ENCODE measurements around the gene AFF2. TPM values are rescaled to one million over a fixed set of nuclear protein-coding genes. Genes with fewer than 3 reads are reported as not detected.
"Not testable (repeated sequence)": the region's sequence is repeated elsewhere in the genome, so short reads cannot be mapped to it uniquely, and the experiment has no call there.

The AFF2 gene
- total and polyA plus RNA-seq, 2 donors from 2014 or later: 0.09 to 5.7 TPM

GRCh38 chrX:148664995-148665394 is 164.6 kb downstream of the AFF2 start:
- H3K9ac ChIP-seq (ENCODE audit: low read length in 3 of 3): no peak overlapping the region
- no peak overlapping the region for H3K4me3 ChIP-seq (ENCODE audit: low read length in 3 of 3)
- no peaks in the 10 kb centered on the region for H3K36me3 ChIP-seq (ENCODE audit: control insufficient read depth in 2 of 3, insufficient read depth in 3 of 3, low read length in 3 of 3)
- no peaks in the 10 kb centered on the region for H3K4me1 ChIP-seq (ENCODE audit: control insufficient read depth in 2 of 3, insufficient read depth in 2 of 3, low read depth in 1 of 3, low read length in 3 of 3)
- H3K27ac ChIP-seq (ENCODE audit: low read depth in 2 of 2, low read length in 2 of 2): no peak overlapping the region
- DNase-seq: no peak
- no peaks in the 10 kb centered on the region for H3K9me3 ChIP-seq (ENCODE audit: control insufficient read depth in 2 of 3, insufficient read depth in 1 of 3, low read length in 3 of 3)
- no peaks in the 10 kb centered on the region for H3K27me3 ChIP-seq (ENCODE audit: control insufficient read depth, insufficient read depth, low read length)
- TF ChIP-seq CTCF (IDR thresholded peaks at IDR 0.05; ENCODE audit: borderline replicate concordance, extremely low read depth, insufficient read depth): no peak
- intact Hi-C loops (cut with DNase I): no loop called here
- no peak for FAIRE-seq

- H3K27ac ChIP-seq (ENCODE audit: low read depth in 2 of 2, low read length in 2 of 2); intact Hi-C loops (cut with DNase I); H3K4me1 ChIP-seq (ENCODE audit: control insufficient read depth in 2 of 3, insufficient read depth in 2 of 3, low read depth in 1 of 3, low read length in 3 of 3); H3K4me3 ChIP-seq (ENCODE audit: low read length in 3 of 3); FAIRE-seq; H3K36me3 ChIP-seq (ENCODE audit: control insufficient read depth in 2 of 3, insufficient read depth in 3 of 3, low read length in 3 of 3); H3K9ac ChIP-seq (ENCODE audit: low read length in 3 of 3); H3K9me3 ChIP-seq (ENCODE audit: control insufficient read depth in 2 of 3, insufficient read depth in 1 of 3, low read length in 3 of 3); H3K27me3 ChIP-seq (ENCODE audit: control insufficient read depth, insufficient read depth, low read length); DNase-seq: not testable (repeated sequence)
Measured at GRCh38 chrX:148669175-148669574, 168.8 kb downstream of the AFF2 start.

- Histone ChIP-seq H3K4me1 (ENCODE audit: control insufficient read depth in 2 of 3, insufficient read depth in 2 of 3, low read depth in 1 of 3, low read length in 3 of 3) (no peaks in the 10 kb centered on the region), H3K9me3 (ENCODE audit: control insufficient read depth in 2 of 3, insufficient read depth in 1 of 3, low read length in 3 of 3) (no peaks in the 10 kb centered on the region), H3K27ac (ENCODE audit: low read depth in 2 of 2, low read length in 2 of 2) (no peak overlapping the region), H3K27me3 (ENCODE audit: control insufficient read depth, insufficient read depth, low read length) (no peaks in the 10 kb centered on the region), H3K4me3 (ENCODE audit: low read length in 3 of 3) (no peak overlapping the region), H3K9ac (ENCODE audit: low read length in 3 of 3) (no peak overlapping the region), H3K36me3 (ENCODE audit: control insufficient read depth in 2 of 3, insufficient read depth in 3 of 3, low read length in 3 of 3) (no peaks in the 10 kb centered on the region)
- no peak for FAIRE-seq
- DNase-seq: no peak
- no peak for TF ChIP-seq CTCF (IDR thresholded peaks at IDR 0.05; ENCODE audit: borderline replicate concordance, extremely low read depth, insufficient read depth)
- intact Hi-C loops (cut with DNase I): no loop called here
Measured at GRCh38 chrX:148670277-148670676, 169.9 kb downstream of the AFF2 start.

GRCh38 chrX:148672517-148672916 is 172.1 kb downstream of the AFF2 start:
- DNase-seq: no peak
- Histone ChIP-seq H3K36me3 (ENCODE audit: control insufficient read depth in 2 of 3, insufficient read depth in 3 of 3, low read length in 3 of 3) (no peaks in the 10 kb centered on the region), H3K27ac (ENCODE audit: low read depth in 2 of 2, low read length in 2 of 2) (no peak overlapping the region), H3K4me1 (ENCODE audit: control insufficient read depth in 2 of 3, insufficient read depth in 2 of 3, low read depth in 1 of 3, low read length in 3 of 3) (no peaks in the 10 kb centered on the region), H3K9me3 (ENCODE audit: control insufficient read depth in 2 of 3, insufficient read depth in 1 of 3, low read length in 3 of 3) (no peaks in the 10 kb centered on the region), H3K27me3 (ENCODE audit: control insufficient read depth, insufficient read depth, low read length) (no peaks in the 10 kb centered on the region), H3K4me3 (ENCODE audit: low read length in 3 of 3) (no peak overlapping the region), H3K9ac (ENCODE audit: low read length in 3 of 3) (no peak overlapping the region)
- intact Hi-C loops (cut with DNase I): no loop called here
- no peak for FAIRE-seq
- no peak for TF ChIP-seq CTCF (IDR thresholded peaks at IDR 0.05; ENCODE audit: borderline replicate concordance, extremely low read depth, insufficient read depth)
